HCT116 (cell line): ENCODE measurements around the gene CDK2.

Source experiments
- CTCF ChIP-seq, 3 experiments: fragments of 200-600 bp in 1 of 3; sonication (generic) in 1 of 3; IDR thresholded peaks in 2 of 3; conservative IDR thresholded peaks in 1 of 3; 2 replicates each; pipeline ENCODE4 v1.5.1; 2012 to 2017; ENCODE audit warnings: low read depth in 2 of 3, low read length in 2 of 3, antibody characterized with exemption in 1 of 3, borderline replicate concordance in 1 of 3, control low read depth in 1 of 3, mild to moderate bottlenecking in 1 of 3, mixed read lengths in 1 of 3, mixed run types in 1 of 3, moderate library complexity in 1 of 3; ENCODE audit not compliant: insufficient read depth in 1 of 3
- EGR1 ChIP-seq: IDR thresholded peaks from 2 replicates; pipeline ENCODE4 v1.6.1; 2012; ENCODE audit warnings: low read depth
- YY1 ChIP-seq: IDR thresholded peaks from 2 replicates; pipeline ENCODE4 v1.6.1; 2011; ENCODE audit warnings: low read length, low read depth, moderate library complexity, mild to moderate bottlenecking; ENCODE audit not compliant: insufficient replicate concordance; ENCODE audit errors: extremely low read depth

- TF ChIP-seq EGR1 (no peak), CTCF (IDR thresholded peaks at IDR 0.05 in 2 of 3, conservative IDR thresholded peaks at IDR 0.05 in 1 of 3; ENCODE audit: borderline replicate concordance in 1 of 3, insufficient read depth in 1 of 3, low read depth in 2 of 3, low read length in 2 of 3) (no peak), YY1 (no peak)
Observed at GRCh38 chr12:56021889-56022497, 55.4 kb downstream of the CDK2 start.
